ENCODE data around the gene MTNR1B. TPM values are rescaled to one million over a fixed set of nuclear protein-coding genes. Genes with fewer than 3 reads are reported as not detected.

Gene MTNR1B
- not detected in 2 replicates for total RNA-seq (2014; rRNA removed)
- not detected for polyA plus RNA-seq (2012)

DNA sequence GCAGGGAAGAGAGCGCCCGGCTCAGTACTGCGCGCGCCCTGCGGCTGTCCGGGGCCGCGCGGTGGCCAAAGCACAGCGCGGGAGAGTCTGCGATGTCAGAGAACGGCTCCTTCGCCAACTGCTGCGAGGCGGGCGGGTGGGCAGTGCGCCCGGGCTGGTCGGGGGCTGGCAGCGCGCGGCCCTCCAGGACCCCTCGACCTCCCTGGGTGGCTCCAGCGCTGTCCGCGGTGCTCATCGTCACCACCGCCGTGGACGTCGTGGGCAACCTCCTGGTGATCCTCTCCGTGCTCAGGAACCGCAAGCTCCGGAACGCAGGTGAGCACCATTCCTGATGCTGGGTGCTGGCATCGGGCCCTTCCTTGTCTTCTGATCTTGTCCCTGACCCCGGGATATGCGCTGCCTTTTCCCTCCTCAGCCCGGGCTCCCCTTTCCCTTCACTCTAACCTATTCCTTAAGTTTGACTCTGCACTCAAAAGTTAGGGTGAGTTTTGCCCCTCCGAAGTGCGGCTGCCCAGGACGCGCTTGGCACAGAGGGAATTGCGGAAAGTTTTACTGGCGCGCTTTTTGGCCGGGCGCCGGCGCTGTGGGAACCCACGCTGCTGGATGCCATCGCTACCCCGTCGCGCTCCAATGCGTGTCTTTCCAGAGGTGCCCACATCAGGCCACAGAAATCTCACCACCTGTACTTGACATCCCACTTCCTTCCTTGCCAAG is at the start of gene MTNR1B:
MTNR1B (plus strand) TSS at position 18 of the 714 bp plus-strand sequence; CDS start at position 93, 75 bp downstream.
- no peak for DNase-seq (ENCODE audit: low read depth)

DNA sequence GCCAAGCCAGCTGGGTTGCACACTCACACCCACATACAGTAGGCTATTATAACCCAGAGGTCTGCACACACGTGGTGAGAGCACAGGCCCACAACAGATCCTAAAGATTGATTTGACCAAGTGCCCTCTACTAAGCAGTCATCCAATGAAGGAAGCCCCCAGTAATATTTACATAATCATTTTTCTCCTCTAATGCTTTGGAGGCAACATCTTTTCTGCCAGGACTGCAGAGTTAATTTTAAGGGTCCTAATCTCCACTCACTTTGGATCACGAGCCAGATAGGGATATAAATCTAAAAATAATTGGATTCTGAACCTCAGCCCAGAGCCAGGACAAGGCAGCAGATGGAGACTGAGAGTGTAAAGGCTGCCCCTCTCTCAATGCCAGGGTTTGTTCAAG is 49.1 kb upstream of the MTNR1B start:
- DNase-seq (ENCODE audit: low read depth): no peak

DNA sequence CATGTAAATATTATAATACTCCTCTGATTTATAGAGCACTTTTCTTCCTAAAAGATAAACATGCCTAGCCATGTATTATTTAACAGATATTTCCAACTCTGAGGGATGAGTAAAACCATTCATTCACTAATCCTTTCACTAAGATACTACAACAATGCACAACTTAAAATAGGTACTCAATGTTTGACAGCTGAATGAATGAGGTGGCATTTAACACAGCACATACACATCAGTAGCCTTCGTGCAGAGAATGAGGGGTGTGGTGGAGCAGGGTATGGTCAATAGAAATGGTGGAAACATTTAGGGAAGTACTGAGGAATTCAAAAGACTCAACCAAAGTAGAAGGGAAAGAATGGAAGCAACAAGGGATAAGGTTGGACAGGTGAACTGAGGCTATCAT is 46.7 kb upstream of the MTNR1B start:
- no peak for DNase-seq (ENCODE audit: low read depth)

DNA sequence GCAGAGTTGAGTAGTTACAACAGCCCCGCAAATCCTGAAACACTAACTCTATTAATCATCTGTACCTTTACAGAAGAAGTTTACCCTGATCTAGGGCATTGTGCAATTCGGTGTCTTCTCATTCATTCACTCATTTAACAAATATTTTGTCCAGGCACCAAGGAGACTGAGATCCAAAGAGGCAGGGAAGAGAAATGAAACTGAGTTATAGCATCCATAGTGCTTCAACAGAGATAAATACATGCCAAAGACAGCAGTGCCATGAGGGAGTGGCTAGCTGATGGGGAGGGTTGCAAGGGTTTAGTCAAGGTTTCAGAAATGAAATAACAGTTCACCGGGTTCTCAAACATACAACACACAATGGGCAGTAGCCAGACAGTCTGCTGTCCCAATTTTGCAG is 40.2 kb upstream of the MTNR1B start:
- no peak for DNase-seq (ENCODE audit: low read depth)

DNA sequence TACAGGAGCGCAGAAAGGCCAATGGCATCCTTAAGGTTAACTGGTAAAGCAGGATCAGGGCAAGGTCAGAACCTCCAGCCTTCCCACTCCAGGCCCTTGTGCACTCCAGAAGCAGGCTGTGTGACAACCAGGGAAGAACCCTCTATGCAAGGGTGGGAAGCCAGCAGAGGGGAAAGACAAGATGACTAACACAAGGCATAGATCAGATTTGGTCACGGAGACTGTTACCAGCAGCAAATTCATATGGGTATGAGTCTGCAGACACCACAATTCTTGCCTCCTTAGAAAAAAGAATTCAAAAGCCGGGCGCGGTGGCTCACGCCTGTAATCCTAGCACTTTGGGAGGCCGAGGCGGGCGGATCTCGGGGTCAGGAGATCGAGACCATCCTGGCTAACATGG is 39.8 kb upstream of the MTNR1B start:
- no peak for DNase-seq (ENCODE audit: low read depth)

DNA sequence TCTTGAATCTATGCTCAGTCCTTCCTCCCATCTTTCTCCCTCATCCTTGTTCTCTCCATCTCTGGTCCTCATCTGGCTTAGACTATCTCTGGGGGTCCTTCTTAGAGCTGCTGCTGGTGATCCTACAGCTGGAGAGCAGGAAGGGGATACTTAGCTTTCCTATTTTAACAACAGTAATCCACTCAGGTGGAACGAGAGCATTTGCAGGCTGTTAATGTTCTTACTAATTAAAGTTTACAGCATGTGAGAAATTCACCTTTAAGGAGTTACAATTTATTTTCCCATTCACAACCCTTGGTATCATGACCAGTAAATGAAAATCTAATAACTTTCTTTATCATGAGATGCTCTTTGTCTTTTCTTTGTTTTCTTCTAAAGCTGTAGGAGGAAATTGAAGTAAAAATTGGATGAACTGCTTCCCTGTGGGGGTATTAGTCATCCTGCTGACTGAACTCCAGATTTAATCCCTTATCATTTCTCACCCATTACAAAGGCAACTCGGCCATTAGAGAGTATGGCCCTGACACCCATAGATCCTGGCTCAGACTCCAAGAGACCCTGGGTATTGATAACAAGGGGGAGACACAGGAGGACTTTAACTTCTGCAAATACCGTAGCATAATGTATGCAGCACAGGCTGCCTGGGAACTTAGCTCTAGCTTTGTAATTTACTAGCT is 37.6 kb upstream of the MTNR1B start:
- no peak for DNase-seq (ENCODE audit: low read depth)

DNA sequence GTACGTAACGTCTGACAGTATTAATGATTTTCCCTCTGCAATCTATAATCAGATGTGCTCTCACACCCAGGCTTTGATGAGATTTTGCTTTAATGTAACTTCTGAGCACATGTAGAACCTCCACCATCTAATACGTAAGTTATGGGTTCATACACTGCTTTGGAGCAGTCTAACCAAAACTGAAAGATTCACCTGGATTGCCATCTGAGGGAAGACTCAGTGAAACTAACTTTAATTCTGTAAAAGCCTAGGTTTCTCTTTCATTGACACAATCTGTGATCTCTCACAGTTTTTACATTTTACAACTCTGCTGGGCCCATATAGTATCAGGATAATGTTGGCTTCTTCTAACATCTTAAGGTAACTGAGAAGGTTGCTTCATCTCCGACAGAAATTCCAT is 30.1 kb upstream of the MTNR1B start:
- no peak for DNase-seq (ENCODE audit: low read depth)

DNA sequence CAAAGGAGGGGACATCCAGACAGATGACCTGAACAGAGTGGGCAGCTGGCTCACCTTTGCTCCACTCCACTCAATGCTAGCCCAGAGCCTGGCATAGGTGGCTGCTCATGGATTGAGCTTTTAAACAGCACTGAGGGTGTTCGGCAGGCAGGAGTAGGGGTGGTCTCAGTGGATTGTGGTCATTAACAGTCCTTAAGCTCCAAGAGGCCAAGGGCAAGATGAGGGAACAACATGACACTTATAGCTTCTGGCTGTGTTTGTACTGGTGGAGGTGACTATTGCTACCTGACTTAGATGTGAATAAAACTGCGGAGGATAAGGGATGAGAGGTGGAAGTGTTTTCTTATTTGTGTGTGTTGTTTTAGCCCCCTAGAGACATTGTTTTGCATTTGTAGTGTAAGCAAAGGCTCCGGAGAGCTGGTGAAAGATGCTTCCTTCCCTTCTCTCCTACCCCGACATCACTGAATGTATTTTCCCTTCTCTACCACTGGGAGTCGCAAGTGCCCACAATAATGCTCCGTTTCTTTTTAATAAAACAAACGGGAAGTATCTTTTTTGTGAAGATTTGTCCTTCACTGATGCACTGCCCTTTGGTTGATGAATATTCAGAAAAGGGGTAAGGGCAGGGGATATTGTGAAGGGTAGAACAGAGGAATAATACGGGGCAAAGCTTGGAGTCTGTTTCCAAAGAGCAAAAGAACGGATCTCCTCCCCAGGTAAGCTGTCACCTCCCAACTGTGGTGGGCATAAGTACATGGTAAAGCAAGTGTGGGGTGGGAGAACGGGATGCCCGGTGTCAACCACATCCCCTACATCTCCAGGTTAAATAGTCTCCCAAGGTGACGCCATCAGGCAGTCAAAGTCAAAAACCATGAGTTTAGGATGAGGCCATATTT is 27.5 kb upstream of the MTNR1B start:
- peak; percentile 49 for DNase-seq (ENCODE audit: low read depth)

DNA sequence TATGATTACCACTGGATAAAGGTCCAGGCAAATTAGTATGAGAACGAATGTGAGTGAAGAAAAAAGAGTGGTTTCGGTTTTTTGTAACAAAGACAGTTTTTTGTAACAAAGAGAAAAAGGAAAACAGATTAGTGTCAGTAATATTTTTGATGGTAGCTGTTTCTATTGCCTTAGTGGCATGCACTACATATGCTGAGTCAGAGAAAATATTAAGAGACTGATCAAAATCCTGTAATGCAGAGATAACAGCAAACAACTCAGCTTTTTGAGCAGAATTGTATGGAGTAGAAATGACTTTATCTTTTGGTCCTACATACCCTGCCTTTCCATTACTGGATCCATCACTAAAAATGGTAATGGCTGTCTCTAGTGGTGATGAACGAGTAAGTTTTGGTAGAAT is 22.7 kb upstream of the MTNR1B start:
- no peak for DNase-seq (ENCODE audit: low read depth)

DNA sequence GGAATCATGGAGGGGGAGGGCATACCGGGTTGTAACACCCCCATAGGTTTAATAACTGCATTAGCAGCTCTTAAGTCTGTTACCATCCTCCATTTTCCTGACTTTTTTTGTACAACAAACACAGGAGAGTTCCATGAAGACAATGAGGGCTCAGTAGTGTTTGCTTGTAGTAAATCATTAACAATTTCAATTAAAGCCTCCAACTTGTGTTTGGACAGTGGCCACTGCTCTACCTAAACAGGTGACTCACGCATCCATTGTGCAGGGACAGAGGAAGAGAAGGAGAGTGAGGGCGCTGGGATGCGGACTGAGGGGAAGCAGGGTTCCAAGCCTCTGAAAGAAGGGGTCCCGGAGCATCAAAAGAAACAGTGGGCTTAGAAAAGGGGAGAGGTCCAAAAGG is 21.3 kb upstream of the MTNR1B start:
- no peak for DNase-seq (ENCODE audit: low read depth)

DNA sequence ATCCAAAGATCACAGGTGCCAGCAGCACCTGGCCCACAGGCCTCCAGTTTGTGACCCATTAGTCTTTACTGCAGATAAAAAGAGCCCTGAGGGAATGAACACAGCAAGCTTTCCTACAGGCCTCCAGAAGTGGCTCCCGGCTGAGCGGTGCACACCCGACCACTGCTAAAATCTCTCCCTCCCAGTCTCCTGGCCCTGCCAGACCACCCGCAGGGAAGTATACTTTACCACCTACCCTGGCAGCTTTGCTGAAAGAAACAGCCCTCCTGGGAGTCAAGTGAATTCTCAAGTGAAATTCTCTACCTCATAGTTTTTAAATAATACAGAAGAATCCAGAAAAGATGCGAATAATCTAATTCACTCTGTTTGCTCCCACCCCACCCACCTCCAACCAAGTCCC is 15.4 kb upstream of the MTNR1B start:
- DNase-seq (ENCODE audit: low read depth): no peak

DNA sequence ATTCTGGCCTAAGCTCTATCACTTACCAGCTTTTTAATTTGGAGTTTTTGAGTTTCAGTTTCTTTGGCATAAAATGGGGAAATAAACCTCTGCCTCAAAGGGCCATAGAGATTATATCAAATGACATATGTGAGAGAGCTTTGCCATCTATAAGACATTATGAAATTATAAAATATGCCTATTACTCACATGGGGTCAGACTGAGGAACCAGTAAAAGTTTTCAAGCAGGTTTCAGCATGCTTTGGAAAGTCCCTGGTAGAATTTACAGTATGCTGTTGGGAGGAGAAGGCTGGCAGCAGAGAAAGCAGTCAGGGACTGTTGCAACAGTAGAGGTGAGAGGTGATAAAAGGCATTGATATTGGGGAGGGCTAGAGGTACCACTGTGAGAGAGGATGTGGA is 13.6 kb upstream of the MTNR1B start:
- DNase-seq (ENCODE audit: low read depth): no peak

DNA sequence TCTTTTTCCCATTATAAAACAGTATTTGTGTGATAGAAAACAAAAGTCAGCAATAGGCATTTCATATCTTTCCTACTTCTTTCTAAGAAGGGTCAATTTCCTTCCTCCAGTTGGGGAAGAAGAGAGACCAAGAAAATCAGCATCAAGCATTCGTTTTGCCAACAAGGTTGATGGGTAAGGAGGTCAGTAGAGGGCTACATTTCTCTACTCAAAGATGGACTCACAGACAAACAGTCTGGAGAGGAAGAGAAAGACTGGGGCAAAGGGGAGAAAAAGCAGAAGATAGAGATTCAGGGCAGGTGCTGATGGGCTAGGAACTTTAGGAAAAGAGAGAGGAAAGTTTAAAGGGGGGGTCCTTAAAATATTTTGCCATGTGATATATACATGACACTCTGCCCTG is 8.6 kb upstream of the MTNR1B start:
- peak; percentile 14 for DNase-seq (ENCODE audit: low read depth)

DNA sequence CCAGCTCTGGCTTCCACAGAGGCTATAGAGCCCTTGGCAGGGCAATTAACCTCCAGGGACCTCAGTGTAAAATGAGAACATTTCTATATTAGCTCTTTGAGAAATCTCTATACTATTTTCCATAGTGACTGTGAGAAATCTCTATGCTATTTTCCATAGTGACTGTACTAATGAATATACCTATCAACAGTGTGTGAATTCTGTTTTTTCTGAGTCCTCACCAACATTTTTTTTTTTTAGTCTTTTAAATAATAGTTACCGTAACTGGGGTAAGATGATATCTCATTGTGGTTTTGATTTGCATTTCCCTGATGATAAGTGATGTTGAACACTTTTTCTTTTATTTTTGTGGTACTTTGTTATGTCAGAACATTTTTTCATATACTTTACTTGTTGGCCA is 7.0 kb upstream of the MTNR1B start:
- no peak for DNase-seq (ENCODE audit: low read depth)

DNA sequence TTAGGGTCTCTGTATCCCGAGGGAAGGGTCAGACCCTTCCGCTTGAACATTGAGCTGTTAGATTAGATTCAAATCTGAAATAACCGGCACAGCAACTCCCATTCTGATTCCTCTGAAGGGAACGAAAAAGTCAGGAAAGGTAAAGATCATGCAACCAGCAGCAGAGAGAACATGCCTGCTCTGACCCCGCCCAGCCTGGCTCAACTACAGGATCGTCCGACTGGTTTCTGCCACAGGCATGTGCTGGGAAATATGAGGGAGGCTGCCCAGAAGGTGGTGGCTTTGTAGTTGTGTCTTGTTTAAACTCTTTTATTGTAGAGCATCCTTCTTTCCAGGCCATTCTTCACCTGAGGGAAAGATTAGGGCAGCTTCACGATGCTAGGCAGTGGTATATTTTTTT is 5.0 kb upstream of the MTNR1B start:
- no peak for DNase-seq (ENCODE audit: low read depth)

DNA sequence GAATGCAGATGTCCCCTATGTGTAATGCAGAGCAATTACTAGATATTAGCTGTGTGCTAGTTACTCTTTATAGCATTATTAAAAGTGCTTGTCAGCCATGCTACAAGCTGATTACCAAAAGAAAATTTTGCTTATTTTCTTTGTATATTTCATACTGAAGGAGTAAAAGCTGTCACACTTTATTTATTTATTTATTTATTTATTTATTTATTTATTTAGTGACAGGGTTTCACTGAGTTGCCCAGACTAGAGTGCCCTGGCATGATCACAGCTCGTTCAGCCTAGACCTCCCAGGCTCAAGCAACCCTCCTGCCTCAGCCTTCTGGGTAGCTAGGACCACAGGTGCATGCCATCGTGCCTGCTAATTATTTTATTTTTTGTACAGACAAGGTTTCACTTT is 4.3 kb upstream of the MTNR1B start:
- no peak for DNase-seq (ENCODE audit: low read depth)

DNA sequence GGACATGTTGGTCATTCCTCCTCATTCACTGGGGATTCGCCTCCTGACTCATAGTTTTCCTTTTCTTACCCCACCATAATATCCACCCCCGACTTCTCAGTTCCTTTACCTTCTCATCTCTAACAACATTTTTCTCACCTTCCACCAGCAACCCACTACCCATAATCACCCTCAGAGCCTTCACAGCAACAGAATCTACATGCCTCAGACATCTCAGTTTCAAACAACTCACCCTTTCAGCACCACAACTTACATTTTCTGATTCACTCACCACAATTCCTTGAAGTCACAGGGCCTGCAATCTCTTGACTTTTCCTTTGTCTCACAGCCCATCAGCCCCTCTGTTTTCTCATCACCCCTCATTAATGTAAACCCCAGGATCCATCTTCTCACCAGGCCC is 2.3 kb upstream of the MTNR1B start:
- no peak for DNase-seq (ENCODE audit: low read depth)

DNA sequence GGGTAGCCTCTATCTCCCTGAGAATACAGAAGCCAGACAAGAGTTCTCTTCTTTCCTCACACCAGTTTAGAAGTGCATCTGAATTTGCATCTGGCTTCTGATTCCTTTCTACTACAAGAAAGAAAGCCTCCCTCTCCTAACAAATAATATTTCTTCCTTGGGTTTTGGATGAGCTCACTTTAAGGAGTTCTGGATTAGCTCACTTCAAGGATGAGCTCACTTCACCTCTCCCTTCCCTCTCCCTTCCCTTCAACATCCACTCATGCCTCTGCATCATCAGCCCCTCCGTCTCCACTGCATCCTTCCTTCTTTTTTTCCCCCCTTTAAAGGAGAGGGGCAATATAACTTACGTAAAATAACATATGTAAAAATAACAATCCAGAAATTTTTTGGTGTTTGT is 1.6 kb upstream of the MTNR1B start:
- no peak for DNase-seq (ENCODE audit: low read depth)

DNA sequence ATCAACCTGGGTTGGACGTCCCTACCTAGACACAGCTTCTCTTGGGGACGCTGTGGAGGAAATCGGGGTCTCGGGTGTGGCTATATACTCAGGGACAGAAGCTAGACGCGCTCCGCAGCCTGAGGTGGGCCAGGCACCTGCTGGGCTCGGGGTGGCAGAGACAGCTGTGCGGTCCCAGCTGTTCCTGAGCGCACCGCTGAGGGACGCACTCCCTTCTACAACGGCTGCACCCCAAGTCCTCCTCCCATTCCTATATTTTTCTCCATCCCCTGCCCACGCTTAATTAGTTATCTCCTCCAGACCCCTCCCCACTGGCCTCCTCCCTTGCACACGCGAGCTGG is 188 bp upstream of the MTNR1B start:
- no peak for DNase-seq (ENCODE audit: low read depth)

DNA sequence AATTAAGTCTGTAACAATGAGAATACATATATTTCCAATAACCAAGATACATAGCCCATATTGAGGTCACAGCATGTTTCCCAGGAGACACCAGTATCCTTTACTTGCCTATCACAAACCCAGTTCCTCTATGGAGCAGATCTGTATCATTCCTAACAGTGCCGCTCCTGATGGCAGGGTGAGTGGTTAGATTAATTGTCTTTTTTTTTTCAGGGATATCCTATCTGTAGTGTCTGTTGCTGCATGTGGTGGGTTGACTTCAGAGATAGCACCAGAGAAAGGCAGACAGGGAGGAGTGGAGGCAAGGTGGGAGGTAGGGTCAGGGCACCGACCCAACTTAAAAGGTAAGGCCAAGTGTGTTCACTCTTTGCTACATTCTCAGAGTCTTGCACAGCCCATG is 2.8 kb downstream of the MTNR1B start:
- no peak for DNase-seq (ENCODE audit: low read depth)

DNA sequence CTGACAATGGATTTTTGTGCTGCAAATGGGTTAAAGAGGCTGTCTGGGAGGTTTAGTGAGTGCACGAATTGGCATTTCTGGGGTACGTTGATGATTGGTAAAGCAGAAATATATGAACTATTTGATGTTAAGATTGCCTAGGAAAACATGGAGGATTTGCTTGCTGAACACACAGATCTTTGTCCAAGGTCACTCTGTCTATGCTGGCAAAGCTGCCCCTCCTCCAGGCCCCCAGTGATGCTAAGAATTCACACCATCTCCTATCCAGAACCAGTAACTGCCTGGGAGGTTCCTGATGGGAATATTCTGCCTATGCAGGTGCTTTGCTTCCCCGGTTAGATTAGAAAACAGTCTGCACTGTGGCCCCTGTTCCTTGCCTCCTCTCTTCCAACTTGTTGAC is 5.8 kb downstream of the MTNR1B start:
- DNase-seq (ENCODE audit: low read depth): no peak

DNA sequence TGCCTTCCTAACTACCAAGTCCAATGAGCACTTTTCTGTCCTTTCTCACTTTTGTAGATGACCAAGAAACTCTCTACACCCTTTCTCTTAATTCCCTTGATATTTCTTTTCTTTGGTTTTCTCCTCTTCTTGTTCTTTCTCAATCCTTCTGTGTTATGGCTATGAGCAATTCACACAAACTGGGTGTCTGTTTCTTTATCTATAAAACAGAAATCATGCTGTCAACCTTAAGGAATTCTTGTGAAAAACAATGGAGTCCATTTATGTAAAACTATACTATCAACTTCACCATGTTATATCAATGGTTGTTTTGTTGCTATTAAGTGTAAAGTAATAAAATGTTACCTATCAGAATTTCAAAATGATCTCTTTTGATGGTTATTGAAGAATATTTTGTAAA is 7.2 kb downstream of the MTNR1B start:
- no peak for DNase-seq (ENCODE audit: low read depth)

DNA sequence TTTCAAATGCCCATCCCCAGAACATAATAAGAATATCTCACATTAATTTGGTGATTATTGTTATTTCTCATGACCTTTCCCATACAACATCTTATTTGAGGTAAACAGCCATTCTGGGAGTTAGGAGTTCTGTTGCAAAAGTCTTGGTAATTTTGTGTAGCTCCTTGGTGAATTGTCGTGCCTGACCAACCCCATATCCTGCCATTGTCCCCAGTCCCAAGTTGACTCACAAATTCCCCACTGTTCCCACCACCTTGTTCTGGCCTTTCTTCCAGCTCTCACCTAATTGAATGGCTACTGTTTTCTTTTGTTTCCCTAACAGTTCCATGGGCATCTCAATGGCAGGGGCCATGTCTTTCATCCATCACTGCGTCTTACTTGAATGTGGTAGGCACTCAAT is 8.0 kb downstream of the MTNR1B start:
- no peak for DNase-seq (ENCODE audit: low read depth)

Measured in LHCN-M2 (cell line).